DND-41 (cell line): ENCODE results near the gene ZNF445.
"Not testable (repeated sequence)": the region's sequence is repeated elsewhere in the genome, so short reads cannot be mapped to it uniquely, and the experiment has no call there.

Experiments used
- EZH2 ChIP-seq: IDR thresholded peaks from 3 replicates; pipeline ENCODE4 v1.6.1; 2012; ENCODE audit warnings: borderline replicate concordance, low read depth, mild to moderate bottlenecking, moderate library complexity, low read length, inconsistent platforms; ENCODE audit not compliant: severe bottlenecking
- TF ChIP-seq, protein P1 (sequence below): IDR thresholded peaks from 2 replicates; pipeline ENCODE4 v1.5.1; 2012; ENCODE audit warnings: borderline replicate concordance, low read length, moderate library complexity, mild to moderate bottlenecking; ENCODE audit not compliant: poor library complexity, severe bottlenecking; ENCODE audit errors: extremely low read depth

DNA sequence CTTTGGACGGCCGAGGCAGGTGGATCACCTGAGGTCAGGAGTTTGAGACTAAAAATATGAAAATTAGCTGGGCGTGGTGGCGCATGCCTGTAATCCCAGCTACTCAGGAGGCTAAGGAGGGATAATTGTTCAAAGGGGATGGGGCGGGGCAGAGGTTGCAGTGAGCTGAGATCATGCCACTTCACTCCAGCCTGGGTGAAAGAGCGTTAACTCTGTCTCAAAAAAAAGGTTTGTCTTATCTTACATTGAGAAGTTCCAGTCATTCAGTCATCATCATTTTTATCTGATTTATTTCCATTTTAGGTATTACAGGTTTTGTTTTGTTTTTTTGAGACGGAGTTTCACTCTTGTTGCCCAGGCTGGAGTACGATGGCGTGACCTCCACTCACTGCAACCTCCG lies 2.6 kb downstream of the ZNF445 start:
- TF ChIP-seq, protein P1, sequence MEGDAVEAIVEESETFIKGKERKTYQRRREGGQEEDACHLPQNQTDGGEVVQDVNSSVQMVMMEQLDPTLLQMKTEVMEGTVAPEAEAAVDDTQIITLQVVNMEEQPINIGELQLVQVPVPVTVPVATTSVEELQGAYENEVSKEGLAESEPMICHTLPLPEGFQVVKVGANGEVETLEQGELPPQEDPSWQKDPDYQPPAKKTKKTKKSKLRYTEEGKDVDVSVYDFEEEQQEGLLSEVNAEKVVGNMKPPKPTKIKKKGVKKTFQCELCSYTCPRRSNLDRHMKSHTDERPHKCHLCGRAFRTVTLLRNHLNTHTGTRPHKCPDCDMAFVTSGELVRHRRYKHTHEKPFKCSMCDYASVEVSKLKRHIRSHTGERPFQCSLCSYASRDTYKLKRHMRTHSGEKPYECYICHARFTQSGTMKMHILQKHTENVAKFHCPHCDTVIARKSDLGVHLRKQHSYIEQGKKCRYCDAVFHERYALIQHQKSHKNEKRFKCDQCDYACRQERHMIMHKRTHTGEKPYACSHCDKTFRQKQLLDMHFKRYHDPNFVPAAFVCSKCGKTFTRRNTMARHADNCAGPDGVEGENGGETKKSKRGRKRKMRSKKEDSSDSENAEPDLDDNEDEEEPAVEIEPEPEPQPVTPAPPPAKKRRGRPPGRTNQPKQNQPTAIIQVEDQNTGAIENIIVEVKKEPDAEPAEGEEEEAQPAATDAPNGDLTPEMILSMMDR = not testable (repeated sequence)
- not testable (repeated sequence) for TF ChIP-seq EZH2
